Activated effector memory CD4-positive, alpha-beta T cell treated with anti-CD3 and anti-CD28 coated beads, Interleukin-2, amount 50 U/mL, for 16 hours (primary cell): ENCODE data around the gene LRRC53.

ENCODE experiments used
- DNase-seq: peaks from one replicate; pipeline ENCODE4 v3.0.0-alpha.2; 2020

LRRC53 gene

DNA sequence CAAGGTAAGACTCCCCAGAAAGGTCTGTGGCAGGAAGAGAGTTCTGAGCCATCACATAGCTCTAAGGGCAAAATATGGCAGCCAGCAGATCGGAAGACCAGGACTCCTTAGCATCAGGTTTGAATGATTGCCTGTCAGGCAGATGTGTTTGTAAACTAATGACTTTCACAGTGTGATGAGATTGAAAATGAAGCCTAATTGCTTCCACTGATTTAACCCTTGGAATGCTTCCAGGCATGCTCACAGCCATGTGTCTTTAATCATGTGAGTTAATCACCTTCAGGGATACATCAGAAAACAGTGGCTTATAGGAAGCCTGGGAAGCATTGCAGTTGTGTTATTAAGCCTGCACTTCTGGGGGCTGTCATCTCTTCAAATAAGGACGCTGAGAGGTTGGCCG is 82.8 kb downstream of the LRRC53 start:
- no peak for DNase-seq

DNA sequence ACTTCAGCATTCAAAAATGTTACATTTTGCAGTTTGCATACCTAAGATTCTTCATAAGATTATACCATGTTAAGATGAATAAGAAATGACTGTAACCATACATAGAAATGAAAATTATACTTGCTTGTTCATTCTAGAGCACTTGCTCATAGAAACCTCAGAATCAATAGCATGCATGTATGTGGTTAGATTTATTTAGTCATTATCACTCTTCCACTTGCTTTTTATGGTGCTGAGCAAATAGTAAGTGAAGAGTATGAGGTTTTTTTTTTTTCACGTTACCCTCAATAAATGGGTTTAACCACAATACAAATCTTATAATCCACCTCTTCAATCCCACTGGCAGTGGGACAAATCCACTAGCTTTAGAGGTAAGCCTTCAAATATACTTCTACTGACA is 84.7 kb downstream of the LRRC53 start:
- DNase-seq, result no peak

DNA sequence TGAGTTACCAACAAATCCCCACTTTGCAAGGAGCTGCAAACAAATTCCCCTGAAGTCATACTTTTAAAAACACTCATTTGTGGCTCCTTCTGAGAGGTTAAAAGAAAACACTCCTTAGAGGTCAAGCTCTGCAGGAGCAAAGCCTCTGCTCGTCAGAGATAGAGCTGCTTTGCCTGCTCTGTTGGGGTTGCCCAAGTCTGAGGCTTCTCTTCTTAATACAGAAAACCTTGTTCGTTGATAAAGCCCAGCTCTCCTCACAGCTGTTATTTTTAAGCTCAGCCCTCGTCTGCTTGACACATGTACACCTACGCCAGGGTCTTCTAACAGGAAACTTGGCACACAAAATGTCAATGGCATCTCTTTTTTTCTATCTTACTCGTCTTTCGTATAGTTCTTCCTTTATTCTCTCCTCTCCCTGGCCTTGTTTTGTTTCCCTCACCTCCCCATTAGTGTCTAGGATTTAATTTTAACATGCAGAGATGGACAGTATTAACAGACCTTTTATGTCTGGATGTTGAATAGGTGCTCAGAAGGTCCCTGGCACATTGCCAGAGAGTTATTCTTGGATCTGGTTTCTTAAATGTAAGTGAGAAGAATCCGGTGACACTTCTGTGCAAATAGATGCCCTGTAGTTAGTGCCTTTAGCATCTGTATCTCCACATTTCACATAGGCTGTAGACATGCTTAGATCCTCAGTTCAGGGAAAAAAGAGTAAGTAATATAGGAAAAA is 86.0 kb downstream of the LRRC53 start:
- DNase-seq, result no peak

DNA sequence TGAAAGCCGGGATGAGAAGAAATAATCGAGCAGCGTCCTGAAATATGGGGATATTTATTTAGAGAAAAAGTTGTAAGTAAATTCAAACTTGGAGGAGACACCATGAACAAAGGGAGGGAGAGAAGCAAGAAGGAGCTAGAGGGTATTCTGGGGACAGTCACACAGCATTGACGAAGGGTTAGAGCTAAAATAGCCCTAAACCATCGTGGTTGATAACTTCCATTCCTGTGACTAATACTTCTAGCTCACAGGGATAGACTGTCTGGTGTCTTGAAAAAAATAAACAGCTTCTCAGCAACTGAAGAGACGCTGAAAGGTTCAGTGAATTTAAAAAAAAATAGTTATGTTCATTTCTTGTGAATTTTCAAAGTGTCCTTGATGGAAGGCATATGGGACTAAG is 86.7 kb downstream of the LRRC53 start:
- DNase-seq, result no peak

DNA sequence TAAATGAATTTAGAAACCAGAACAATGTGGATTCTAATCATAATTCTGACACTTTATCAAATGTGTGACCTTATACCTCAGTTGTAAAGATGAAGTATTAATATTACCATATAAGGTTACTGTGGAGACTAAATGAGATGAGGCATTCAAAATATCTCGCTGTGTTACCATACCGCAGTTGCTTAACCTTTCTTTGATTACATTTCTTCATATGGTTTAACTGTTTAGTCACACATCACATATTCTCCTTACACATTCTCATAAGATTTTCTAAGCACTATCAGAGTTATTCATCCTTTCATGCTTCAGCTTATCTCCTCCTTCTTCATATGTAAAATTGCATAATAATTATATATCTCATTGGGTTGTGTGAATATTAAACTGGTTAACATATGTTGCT is 88.9 kb downstream of the LRRC53 start:
- DNase-seq, result no peak

DNA sequence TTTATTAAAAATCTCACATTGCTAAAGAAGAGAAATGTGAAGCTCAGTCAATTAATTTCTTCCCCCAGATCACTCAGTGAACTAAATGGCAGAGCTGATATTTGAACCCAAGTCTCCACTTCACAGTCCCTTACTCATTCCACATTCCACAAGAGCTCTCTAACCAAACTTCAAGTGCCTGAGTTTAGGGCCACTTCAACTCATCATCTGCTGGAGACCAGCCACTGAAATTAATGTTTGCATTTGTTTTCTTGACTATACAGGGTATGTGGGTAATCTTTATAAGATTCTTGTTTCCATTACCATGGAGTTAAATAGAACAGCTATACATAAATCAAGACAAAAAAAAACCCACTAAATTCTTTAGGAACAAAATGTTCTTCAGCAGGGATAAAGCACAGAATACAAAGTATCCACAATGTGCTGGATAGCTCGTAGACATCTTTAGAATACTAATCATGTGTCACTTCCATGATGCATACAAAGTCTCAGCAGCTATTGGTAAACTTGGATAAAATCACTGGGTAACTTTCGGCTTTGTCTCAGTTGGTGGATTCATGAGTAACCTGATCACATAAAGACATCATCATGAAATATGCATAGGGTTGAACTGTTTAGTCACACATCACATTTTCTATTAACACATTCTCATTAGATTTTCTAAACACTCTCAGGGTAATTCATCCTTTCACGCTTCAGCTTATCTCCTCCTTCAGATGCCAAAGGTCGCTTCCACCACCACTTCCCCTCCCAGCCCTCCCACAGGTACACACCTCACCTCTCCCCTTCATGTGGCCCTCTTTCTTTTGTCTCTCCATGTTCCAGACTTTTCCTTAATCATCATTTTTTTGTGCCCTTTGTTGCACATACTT is 89.8 kb downstream of the LRRC53 start:
- DNase-seq, result no peak

DNA sequence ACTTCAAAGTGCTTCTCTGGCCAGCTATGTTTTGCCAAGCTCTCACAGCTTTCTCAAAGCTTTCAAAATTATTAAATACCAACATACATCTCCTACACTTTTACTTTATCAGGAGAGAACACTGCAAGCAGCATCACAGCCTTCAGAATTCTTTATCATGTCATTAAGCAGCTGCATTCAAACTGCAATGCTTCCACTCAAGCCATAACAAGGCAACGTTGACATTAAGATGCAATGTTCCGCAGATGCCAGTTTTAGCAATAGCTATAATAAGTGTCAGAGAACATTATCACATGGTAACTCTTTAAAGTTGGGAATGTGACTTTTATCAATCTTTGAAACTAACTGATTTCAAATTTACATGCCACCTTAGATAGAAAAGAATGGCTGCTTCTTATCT is 91.9 kb downstream of the LRRC53 start:
- DNase-seq, result no peak
